Neural progenitor cell (in vitro differentiated cells): Measurements from ENCODE around the gene SAMMSON.

Source experiments
- EZH2 ChIP-seq: fragments of 200-600 bp; sonication (generic); IDR thresholded peaks from 2 replicates; pipeline ENCODE4 v1.6.1; 2017; ENCODE audit warnings: antibody characterized with exemption, mild to moderate bottlenecking, moderate library complexity
- TF ChIP-seq, protein P1 (sequence below): fragments of 200-600 bp; sonication (generic); IDR thresholded peaks from 2 replicates; pipeline ENCODE4 v1.5.1; 2017; ENCODE audit warnings: antibody characterized with exemption, mild to moderate bottlenecking

DNA sequence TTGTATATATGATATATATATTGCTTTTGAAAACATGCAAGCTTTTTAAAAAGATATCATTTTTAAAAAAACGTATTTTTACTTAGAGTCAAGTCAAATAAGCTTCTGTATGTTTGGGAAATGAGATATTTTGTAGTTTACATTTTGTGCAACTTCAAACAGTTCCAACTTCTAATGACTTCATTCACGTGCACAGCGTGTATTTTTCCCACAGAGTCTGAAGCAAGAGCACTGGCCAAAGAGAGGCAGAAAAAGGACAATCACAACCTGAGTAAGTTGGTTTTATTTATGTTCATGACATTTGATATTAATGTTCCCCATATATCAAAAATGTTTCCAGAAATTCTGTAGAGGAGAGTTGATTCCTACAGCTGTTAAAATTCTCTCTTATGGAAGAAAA, 47.9 kb upstream of the SAMMSON start:
- TF ChIP-seq, protein P1, sequence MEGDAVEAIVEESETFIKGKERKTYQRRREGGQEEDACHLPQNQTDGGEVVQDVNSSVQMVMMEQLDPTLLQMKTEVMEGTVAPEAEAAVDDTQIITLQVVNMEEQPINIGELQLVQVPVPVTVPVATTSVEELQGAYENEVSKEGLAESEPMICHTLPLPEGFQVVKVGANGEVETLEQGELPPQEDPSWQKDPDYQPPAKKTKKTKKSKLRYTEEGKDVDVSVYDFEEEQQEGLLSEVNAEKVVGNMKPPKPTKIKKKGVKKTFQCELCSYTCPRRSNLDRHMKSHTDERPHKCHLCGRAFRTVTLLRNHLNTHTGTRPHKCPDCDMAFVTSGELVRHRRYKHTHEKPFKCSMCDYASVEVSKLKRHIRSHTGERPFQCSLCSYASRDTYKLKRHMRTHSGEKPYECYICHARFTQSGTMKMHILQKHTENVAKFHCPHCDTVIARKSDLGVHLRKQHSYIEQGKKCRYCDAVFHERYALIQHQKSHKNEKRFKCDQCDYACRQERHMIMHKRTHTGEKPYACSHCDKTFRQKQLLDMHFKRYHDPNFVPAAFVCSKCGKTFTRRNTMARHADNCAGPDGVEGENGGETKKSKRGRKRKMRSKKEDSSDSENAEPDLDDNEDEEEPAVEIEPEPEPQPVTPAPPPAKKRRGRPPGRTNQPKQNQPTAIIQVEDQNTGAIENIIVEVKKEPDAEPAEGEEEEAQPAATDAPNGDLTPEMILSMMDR: no peak
- no peak for TF ChIP-seq EZH2
